CD14-positive monocyte (primary cell): ENCODE results near the gene MICU1. TPM values are rescaled to one million over a fixed set of nuclear protein-coding genes. Genes with fewer than 3 reads are reported as not detected.

Experiments used
- DNase-seq, 3 donors: peaks; one replicate each; pipeline ENCODE4 v3.0.0-alpha.2; 2011 to 2022
- H2AFZ ChIP-seq: 2 replicates; pipeline ENCODE4 v1.6.0; 2012; ENCODE audit warnings: mild to moderate bottlenecking, low read depth, low read length, inconsistent platforms; ENCODE audit not compliant: insufficient read depth, poor library complexity, severe bottlenecking
- H3K27ac ChIP-seq, 2 donors: 1 replicate in 1 of 2; 2 replicates in 1 of 2; pipeline ENCODE4 v1.5.1; 2012 to 2013; ENCODE audit warnings: low read length in 2 of 2, control low read depth in 1 of 2, inconsistent platforms in 1 of 2, low read depth in 1 of 2, mild to moderate bottlenecking in 1 of 2
- H3K27me3 ChIP-seq, 2 donors: one replicate each; pipeline versions ENCODE4 v1.6.0 to v1.6.1; 2011 to 2013; ENCODE audit warnings: low read length in 2 of 2; ENCODE audit not compliant: control insufficient read depth in 2 of 2, insufficient read depth in 2 of 2
- H3K36me3 ChIP-seq, 2 donors: replicated peaks in 1 of 2; 1 replicate in 1 of 2; 2 replicates in 1 of 2; pipeline versions ENCODE4 v1.5.1 to v1.6.1; 2012 to 2013; ENCODE audit warnings: low read length in 2 of 2, control low read depth in 1 of 2, inconsistent platforms in 1 of 2, mild to moderate bottlenecking in 1 of 2; ENCODE audit not compliant: insufficient read depth in 2 of 2, control insufficient read depth in 1 of 2
- H3K4me1 ChIP-seq, 2 donors: 1 replicate in 1 of 2; 2 replicates in 1 of 2; pipeline versions ENCODE4 v1.5.1 to v1.6.1; 2012 to 2013; ENCODE audit warnings: low read length in 2 of 2, control low read depth in 1 of 2, inconsistent platforms in 1 of 2, mild to moderate bottlenecking in 1 of 2, moderate library complexity in 1 of 2; ENCODE audit not compliant: insufficient read depth in 2 of 2, control insufficient read depth in 1 of 2
- H3K4me2 ChIP-seq: replicated peaks from 2 replicates; pipeline ENCODE3; 2012; ENCODE audit warnings: low read length, moderate library complexity, mild to moderate bottlenecking; ENCODE audit not compliant: poor library complexity, severe bottlenecking; ENCODE audit errors: extremely low read depth
- H3K4me3 ChIP-seq, 3 experiments: fragments of 200-600 bp in 1 of 3; sonication (generic) in 1 of 3; replicated peaks in 1 of 3; 1 replicate in 2 of 3; 2 replicates in 1 of 3; pipeline ENCODE4 v1.5.1; 2011 to 2013; ENCODE audit warnings: low read length in 3 of 3, mild to moderate bottlenecking in 3 of 3, control low read depth in 2 of 3, low read depth in 2 of 3, inconsistent platforms in 1 of 3, moderate library complexity in 1 of 3
- H3K79me2 ChIP-seq: 2 replicates; pipeline ENCODE4 v1.6.0; 2012; ENCODE audit warnings: mild to moderate bottlenecking, control low read depth, inconsistent platforms, low read length, moderate library complexity; ENCODE audit not compliant: insufficient read depth
- H3K9ac ChIP-seq: 2 replicates; pipeline ENCODE4 v1.6.0; 2017; ENCODE audit warnings: low read length, mild to moderate bottlenecking; ENCODE audit not compliant: insufficient read depth, poor library complexity, severe bottlenecking
- H3K9me3 ChIP-seq, 2 donors: replicated peaks in 1 of 2; 1 replicate in 1 of 2; 2 replicates in 1 of 2; pipeline versions ENCODE4 v1.5.1 to v1.6.1; 2012 to 2013; ENCODE audit warnings: low read length in 2 of 2, control low read depth in 1 of 2; ENCODE audit not compliant: control insufficient read depth in 1 of 2, insufficient read depth in 1 of 2
- H4K20me1 ChIP-seq: 2 replicates; pipeline ENCODE4 v1.6.0; 2012; ENCODE audit warnings: mild to moderate bottlenecking, low read length, control low read depth, moderate library complexity; ENCODE audit not compliant: insufficient read depth
- H3K27ac Mint-ChIP-seq, 7 donors: one replicate each; pipeline ENCODE4 v1.8.0; 2020; ENCODE audit warnings: mild to moderate bottlenecking in 7 of 7, mixed read lengths in 7 of 7, moderate library complexity in 6 of 7, inconsistent platforms in 2 of 7
- H3K27me3 Mint-ChIP-seq, 3 donors: one replicate each; pipeline ENCODE4 v1.8.0; 2021 to 2022; ENCODE audit warnings: low read depth in 3 of 3, mild to moderate bottlenecking in 3 of 3, mixed read lengths in 3 of 3, moderate library complexity in 3 of 3, inconsistent platforms in 1 of 3
- H3K36me3 Mint-ChIP-seq, 2 donors: one replicate each; pipeline ENCODE4 v1.8.0; 2020; ENCODE audit warnings: mixed read lengths in 2 of 2, inconsistent platforms in 1 of 2, mild to moderate bottlenecking in 1 of 2
- H3K4me1 Mint-ChIP-seq: one replicate; pipeline ENCODE4 v1.8.0; 2020; ENCODE audit warnings: mild to moderate bottlenecking, mixed read lengths
- H3K4me3 Mint-ChIP-seq, 2 donors: one replicate each; pipeline ENCODE4 v1.8.0; 2020; ENCODE audit warnings: mild to moderate bottlenecking in 2 of 2, mixed read lengths in 2 of 2, moderate library complexity in 1 of 2
- H3K9me3 Mint-ChIP-seq, 7 donors: one replicate each; pipeline ENCODE4 v1.8.0; 2020 to 2022; ENCODE audit warnings: mixed read lengths in 7 of 7, mild to moderate bottlenecking in 6 of 7, moderate library complexity in 6 of 7, inconsistent platforms in 2 of 7
- CTCF ChIP-seq: fragments of 200-600 bp; IDR thresholded peaks from one replicate; pipeline ENCODE4 v1.8.0; 2022; ENCODE audit warnings: antibody characterized with exemption, mild to moderate bottlenecking
- WGBS: methylation state at CpG from one replicate; pipeline ENCODE4 v1.1.5; 2013; ENCODE audit warnings: missing lambda C conversion rate; ENCODE audit not compliant: insufficient coverage; 5-methylcytosine and 5-hydroxymethylcytosine counted together
- intact Hi-C, 2 donors: fragments of 100-400 bp; cut with micrococcal nuclease; formaldehyde crosslinking; loops; one replicate each; pipeline versions ENCODE4 v1.15.0 to v1.15.1; 2023
- polyA plus RNA-seq, 3 donors: library from polyadenylated mRNA; depleted of rRNA in 1 of 3; unstranded in 2 of 3; stranded (reverse) in 1 of 3; fragments of 300-500 nt in 2 of 3; fragments of >200 nt in 1 of 3; fragmentation: Illumina TruSeq in 2 of 3; gene quantifications; 1 replicate in 2 of 3; 2 replicates in 1 of 3; pipeline ENCODE4 v1.2.3, GENCODE V29; 2012 to 2021

MICU1 gene
- polyA plus RNA-seq, 3 donors = 51.1 to 76.4 (median 51.7) TPM

GRCh38 chr10:72515455-72515854 lies 110.4 kb downstream of the MICU1 start:
- Histone ChIP-seq H3K4me2 (no peak overlapping the region), H3K27me3 (no peaks in the 10 kb centered on the region), H3K79me2 (peaks cover 3% of the 10 kb centered on the region), H3K9me3 (peaks cover 0 to 6% of the 10 kb centered on the region in 2 donors), H3K4me1 (peaks cover 23 to 32% of the 10 kb centered on the region in 2 donors), H4K20me1 (no peaks in the 10 kb centered on the region), H3K4me3 (no peak overlapping the region), H3K36me3 (peaks cover 0 to 16% of the 10 kb centered on the region in 2 donors), H3K9ac (no peak overlapping the region), H2AFZ (no peak overlapping the region), H3K27ac (no peak overlapping the region)
- H3K27ac Mint-ChIP-seq = no peak overlapping the region
- peaks cover 0 to 2% (median 0%) of the 10 kb centered on the region in 3 donors for H3K27me3 Mint-ChIP-seq
- no peak for TF ChIP-seq CTCF
- intact Hi-C loops = loop anchor here in 1 of 2 donors (10.0 kb wide), 2 partner anchors 49 to 109 kb away; partner anchors contain the start of gene MICU1
- WGBS = no CpG with 5 or more reads among the region's 2 CpGs
- H3K36me3 Mint-ChIP-seq = peaks cover 28 to 37% of the 10 kb centered on the region in 2 donors
- peaks cover 2 to 15% (median 8%) of the 10 kb centered on the region in 7 donors for H3K9me3 Mint-ChIP-seq
- peaks cover 28% of the 10 kb centered on the region for H3K4me1 Mint-ChIP-seq
- no peak overlapping the region for H3K4me3 Mint-ChIP-seq
- DNase-seq = no peak

- TF ChIP-seq CTCF = no peak
- Histone ChIP-seq H3K9ac (no peak overlapping the region), H4K20me1 (no peaks in the 10 kb centered on the region), H3K4me3 (no peak overlapping the region), H3K27me3 (no peaks in the 10 kb centered on the region), H2AFZ (no peak overlapping the region), H3K27ac (peak overlapping the region in 1 of 2 donors; percentile 86), H3K79me2 (peaks cover 6% of the 10 kb centered on the region), H3K4me2 (no peak overlapping the region), H3K36me3 (peaks cover 0 to 15% of the 10 kb centered on the region in 2 donors), H3K4me1 (peaks cover 38 to 47% of the 10 kb centered on the region in 2 donors), H3K9me3 (peaks cover 0 to 6% of the 10 kb centered on the region in 2 donors)
- DNase-seq = no peak
- peaks cover 41% of the 10 kb centered on the region for H3K4me1 Mint-ChIP-seq
- no peak overlapping the region for H3K4me3 Mint-ChIP-seq
- H3K27ac Mint-ChIP-seq = peak overlapping the region in 1 of 7 donors; percentile 7
- peaks cover 2 to 15% (median 8%) of the 10 kb centered on the region in 7 donors for H3K9me3 Mint-ChIP-seq
- H3K27me3 Mint-ChIP-seq = peaks cover 0 to 2% (median 0%) of the 10 kb centered on the region in 3 donors
- intact Hi-C loops = loop anchor here in 1 of 2 donors (10.0 kb wide), 2 partner anchors 51 to 111 kb away; partner anchors contain the start of gene MICU1
- H3K36me3 Mint-ChIP-seq = peaks cover 26 to 37% of the 10 kb centered on the region in 2 donors
Measured at GRCh38 chr10:72513910-72514309, 112.0 kb downstream of the MICU1 start.
